HG02798 (cell line): ENCODE results near the gene GALM.
"Not testable (repeated sequence)": the region's sequence is repeated elsewhere in the genome, so short reads cannot be mapped to it uniquely, and the experiment has no call there.

ENCODE experiments used
- ATAC-seq: cut with Tn5 transposase; IDR thresholded peaks from one replicate; pipeline ENCODE4 v1.9.1; 2021; ENCODE audit warnings: mild to moderate bottlenecking; ENCODE audit not compliant: unreplicated experiment, poor library complexity

The GALM gene

GRCh38 chr2:38672445-38673391, 6.8 kb downstream of the GALM start:
- ATAC-seq, result no peak

- ATAC-seq, result no peak
These were observed 10.8 kb downstream of the GALM start for GRCh38 chr2:38676681-38677080.

- ATAC-seq, result not testable (repeated sequence)
These were observed 15.0 kb downstream of the GALM start for GRCh38 chr2:38680868-38681267.

GRCh38 chr2:38682008-38682575, 16.2 kb downstream of the GALM start:
- no peak for ATAC-seq

GRCh38 chr2:38682620-38683019, 16.7 kb downstream of the GALM start:
- ATAC-seq, result not testable (repeated sequence)

GRCh38 chr2:38683766-38684165, 17.9 kb downstream of the GALM start:
- no peak for ATAC-seq

- ATAC-seq, result no peak
These were observed 19.3 kb downstream of the GALM start for GRCh38 chr2:38685116-38685735.

GRCh38 chr2:38690499-38691420, 24.8 kb downstream of the GALM start:
- no peak for ATAC-seq

GRCh38 chr2:38691994-38692393, 26.1 kb downstream of the GALM start:
- no peak for ATAC-seq

- no peak for ATAC-seq
These were observed 26.9 kb downstream of the GALM start for GRCh38 chr2:38692636-38693318.

GRCh38 chr2:38697116-38697840, 31.4 kb downstream of the GALM start:
- no peak for ATAC-seq

GRCh38 chr2:38698467-38699003, 32.6 kb downstream of the GALM start:
- no peak for ATAC-seq

- no peak for ATAC-seq
These were observed 34.3 kb downstream of the GALM start for GRCh38 chr2:38700113-38700785.

- ATAC-seq, result no peak
These were observed 35.1 kb downstream of the GALM start for GRCh38 chr2:38700881-38701458.

- no peak for ATAC-seq
These were observed 35.6 kb downstream of the GALM start for GRCh38 chr2:38701542-38701941.

- no peak for ATAC-seq
These were observed 36.5 kb downstream of the GALM start for GRCh38 chr2:38702413-38702812.

GRCh38 chr2:38703336-38703735, 37.4 kb downstream of the GALM start:
- ATAC-seq, result not testable (repeated sequence)

- ATAC-seq, result no peak
These were observed 38.8 kb downstream of the GALM start for GRCh38 chr2:38704664-38705063.
